Hepatocyte (in vitro differentiated cells): ENCODE results near the gene KLHL42. TPM values are rescaled to one million over a fixed set of nuclear protein-coding genes. Genes with fewer than 3 reads are reported as not detected.

ENCODE experiments used
- DNase-seq: peaks from one replicate; pipeline ENCODE4 v3.0.0-alpha.2; 2016; ENCODE audit warnings: low spot score
- H2AFZ ChIP-seq: fragments of 200-600 bp; sonication (generic); 2 replicates; pipeline ENCODE4 v1.6.0; 2016; ENCODE audit warnings: antibody characterized with exemption, mild to moderate bottlenecking
- H3K27ac ChIP-seq: fragments of 200-600 bp; sonication (generic); 2 replicates; pipeline ENCODE4 v1.5.1; 2016; ENCODE audit warnings: mild to moderate bottlenecking
- H3K27me3 ChIP-seq: fragments of 200-600 bp; sonication (generic); 2 replicates; pipeline ENCODE4 v1.6.1; 2016
- H3K36me3 ChIP-seq: fragments of 200-600 bp; sonication (generic); replicated peaks from 2 replicates; pipeline ENCODE4 v1.5.1; 2016; ENCODE audit warnings: low read depth; ENCODE audit not compliant: insufficient read depth
- H3K4me1 ChIP-seq: fragments of 200-600 bp; sonication (generic); 2 replicates; pipeline ENCODE4 v1.5.1; 2016; ENCODE audit warnings: mild to moderate bottlenecking, moderate library complexity; ENCODE audit not compliant: insufficient read depth
- H3K4me2 ChIP-seq: fragments of 200-600 bp; sonication (generic); 2 replicates; pipeline ENCODE4 v1.6.0; 2016
- H3K4me3 ChIP-seq: fragments of 200-600 bp; sonication (generic); 2 replicates; pipeline ENCODE4 v1.5.1; 2016; ENCODE audit warnings: mild to moderate bottlenecking
- H3K79me2 ChIP-seq: fragments of 200-600 bp; sonication (generic); 2 replicates; pipeline ENCODE4 v1.6.0; 2017; ENCODE audit warnings: mild to moderate bottlenecking
- H3K9me2 ChIP-seq: fragments of 200-600 bp; sonication (generic); replicated peaks from 2 replicates; pipeline ENCODE4 v1.6.0; 2017; ENCODE audit warnings: mild to moderate bottlenecking; ENCODE audit not compliant: insufficient read depth
- H3K9me3 ChIP-seq: fragments of 200-600 bp; sonication (generic); 2 replicates; pipeline ENCODE4 v1.5.1; 2016; ENCODE audit warnings: low read depth, mild to moderate bottlenecking
- H4K20me1 ChIP-seq: fragments of 200-600 bp; sonication (generic); 2 replicates; pipeline ENCODE4 v1.6.0; 2016; ENCODE audit warnings: mild to moderate bottlenecking; ENCODE audit not compliant: insufficient read depth, poor library complexity, severe bottlenecking
- EZH2 ChIP-seq: fragments of 200-600 bp; sonication (generic); IDR thresholded peaks from 2 replicates; pipeline ENCODE4 v1.6.1; 2016; ENCODE audit warnings: antibody characterized with exemption, mild to moderate bottlenecking, borderline replicate concordance
- EZH2phosphoT487 ChIP-seq: fragments of 200-600 bp; sonication (generic); IDR thresholded peaks from one replicate; pipeline ENCODE4 v1.6.1; 2018; ENCODE audit warnings: antibody characterized with exemption, mild to moderate bottlenecking, low read depth, moderate library complexity; ENCODE audit not compliant: unreplicated experiment, severe bottlenecking
- WGBS: methylation state at CpG from one replicate; pipeline ENCODE4 v1.1.6; 2016; ENCODE audit warnings: low lambda C conversion rate; ENCODE audit errors: missing lambda C conversion rate; 5-methylcytosine and 5-hydroxymethylcytosine counted together
- polyA plus RNA-seq: library from polyadenylated mRNA; unstranded; fragments of >200 nt; fragmentation: Nextera tagmentation; extraction: Ambion mirVana; gene quantifications from 2 replicates; pipeline ENCODE4 v1.2.1, GENCODE V29; 2016
- total RNA-seq: library from RNA; depleted of rRNA; stranded (reverse); fragments of >200 nt; gene quantifications from 2 replicates; pipeline ENCODE4 v1.2.3, GENCODE V29; 2014
- TF ChIP-seq, protein P1 (sequence below): fragments of 200-600 bp; sonication (generic); IDR thresholded peaks from 2 replicates; pipeline ENCODE4 v1.5.1; 2016; ENCODE audit warnings: antibody characterized with exemption, mild to moderate bottlenecking; ENCODE audit not compliant: poor library complexity

Gene KLHL42
- total and polyA plus RNA-seq, 2 experiments from 2014 or later, result 13.5 to 14.4 TPM

DNA sequence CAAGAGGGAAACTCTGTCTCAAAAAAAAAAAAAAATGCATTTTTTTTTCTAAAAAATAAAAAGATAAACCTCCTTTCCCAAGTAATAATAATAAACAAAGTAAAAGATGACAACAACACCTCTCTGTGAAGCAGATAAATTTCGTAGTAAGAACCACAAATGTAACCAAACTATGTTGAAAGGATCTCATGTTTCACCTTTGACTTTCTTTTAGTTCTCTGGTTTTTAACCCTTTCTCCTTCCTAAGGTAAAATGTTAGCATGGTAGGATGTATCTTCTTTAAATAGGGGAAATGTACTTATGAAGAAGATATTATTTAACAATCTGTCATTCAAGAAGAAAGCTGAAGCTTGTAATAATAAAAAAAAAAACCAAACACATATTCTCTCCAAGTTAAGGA lies 1.8 kb upstream of the KLHL42 start:
- Histone ChIP-seq H2AFZ (no peak overlapping the region), H3K9me2 (no peaks in the 10 kb centered on the region), H3K9me3 (no peaks in the 10 kb centered on the region), H4K20me1 (no peaks in the 10 kb centered on the region), H3K4me2 (no peak overlapping the region), H3K27me3 (no peaks in the 10 kb centered on the region), H3K79me2 (peaks cover 27% of the 10 kb centered on the region), H3K27ac (no peak overlapping the region), H3K36me3 (no peaks in the 10 kb centered on the region), H3K4me3 (no peak overlapping the region), H3K4me1 (peaks cover 16% of the 10 kb centered on the region)
- DNase-seq, result no peak
- no peak for TF ChIP-seq EZH2
- TF ChIP-seq, protein P1, sequence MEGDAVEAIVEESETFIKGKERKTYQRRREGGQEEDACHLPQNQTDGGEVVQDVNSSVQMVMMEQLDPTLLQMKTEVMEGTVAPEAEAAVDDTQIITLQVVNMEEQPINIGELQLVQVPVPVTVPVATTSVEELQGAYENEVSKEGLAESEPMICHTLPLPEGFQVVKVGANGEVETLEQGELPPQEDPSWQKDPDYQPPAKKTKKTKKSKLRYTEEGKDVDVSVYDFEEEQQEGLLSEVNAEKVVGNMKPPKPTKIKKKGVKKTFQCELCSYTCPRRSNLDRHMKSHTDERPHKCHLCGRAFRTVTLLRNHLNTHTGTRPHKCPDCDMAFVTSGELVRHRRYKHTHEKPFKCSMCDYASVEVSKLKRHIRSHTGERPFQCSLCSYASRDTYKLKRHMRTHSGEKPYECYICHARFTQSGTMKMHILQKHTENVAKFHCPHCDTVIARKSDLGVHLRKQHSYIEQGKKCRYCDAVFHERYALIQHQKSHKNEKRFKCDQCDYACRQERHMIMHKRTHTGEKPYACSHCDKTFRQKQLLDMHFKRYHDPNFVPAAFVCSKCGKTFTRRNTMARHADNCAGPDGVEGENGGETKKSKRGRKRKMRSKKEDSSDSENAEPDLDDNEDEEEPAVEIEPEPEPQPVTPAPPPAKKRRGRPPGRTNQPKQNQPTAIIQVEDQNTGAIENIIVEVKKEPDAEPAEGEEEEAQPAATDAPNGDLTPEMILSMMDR, result no peak
- no peak for TF ChIP-seq EZH2phosphoT487
- 34% methylated on average over 1 of the region's 1 CpG for WGBS

DNA sequence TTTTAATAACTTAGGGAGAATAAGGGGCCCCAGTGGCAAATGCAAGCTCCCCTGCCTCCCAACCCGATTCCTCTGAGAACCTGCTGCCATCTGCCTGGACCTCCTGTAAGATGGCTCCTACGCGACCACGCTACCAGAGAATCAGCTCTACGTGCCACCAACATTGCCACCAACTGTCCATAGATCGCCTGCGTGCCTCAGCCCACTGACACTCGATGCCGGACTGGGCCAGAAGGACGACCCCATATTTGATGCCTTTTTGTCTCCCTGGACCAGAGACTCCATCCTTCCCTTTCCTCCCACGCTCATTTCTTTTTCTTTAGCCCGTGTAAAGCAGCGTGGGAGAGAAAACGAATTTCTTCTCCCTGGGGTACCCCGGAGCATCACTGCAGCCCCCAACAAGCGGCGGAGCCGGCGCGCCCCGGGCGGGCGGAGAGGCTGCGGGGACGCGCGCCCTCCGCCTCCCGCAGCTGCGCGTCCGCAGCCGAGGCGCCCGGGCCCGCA lies 565 bp upstream of the KLHL42 start:
- Histone ChIP-seq H3K4me3 (peak overlapping the region; percentile 93), H3K27ac (peak overlapping the region; percentile 99), H3K27me3 (no peaks in the 10 kb centered on the region), H3K4me2 (peak overlapping the region; percentile 99), H3K9me3 (no peaks in the 10 kb centered on the region), H2AFZ (peak overlapping the region; percentile 99), H3K36me3 (no peaks in the 10 kb centered on the region), H3K4me1 (peaks cover 16% of the 10 kb centered on the region), H3K9me2 (no peaks in the 10 kb centered on the region), H4K20me1 (no peaks in the 10 kb centered on the region), H3K79me2 (peaks cover 40% of the 10 kb centered on the region)
- TF ChIP-seq, protein P1, result no peak
- TF ChIP-seq EZH2 (no peak), EZH2phosphoT487 (no peak)
- peak; percentile 25 for DNase-seq
- 5% methylated on average over 31 of the region's 36 CpGs for WGBS

DNA sequence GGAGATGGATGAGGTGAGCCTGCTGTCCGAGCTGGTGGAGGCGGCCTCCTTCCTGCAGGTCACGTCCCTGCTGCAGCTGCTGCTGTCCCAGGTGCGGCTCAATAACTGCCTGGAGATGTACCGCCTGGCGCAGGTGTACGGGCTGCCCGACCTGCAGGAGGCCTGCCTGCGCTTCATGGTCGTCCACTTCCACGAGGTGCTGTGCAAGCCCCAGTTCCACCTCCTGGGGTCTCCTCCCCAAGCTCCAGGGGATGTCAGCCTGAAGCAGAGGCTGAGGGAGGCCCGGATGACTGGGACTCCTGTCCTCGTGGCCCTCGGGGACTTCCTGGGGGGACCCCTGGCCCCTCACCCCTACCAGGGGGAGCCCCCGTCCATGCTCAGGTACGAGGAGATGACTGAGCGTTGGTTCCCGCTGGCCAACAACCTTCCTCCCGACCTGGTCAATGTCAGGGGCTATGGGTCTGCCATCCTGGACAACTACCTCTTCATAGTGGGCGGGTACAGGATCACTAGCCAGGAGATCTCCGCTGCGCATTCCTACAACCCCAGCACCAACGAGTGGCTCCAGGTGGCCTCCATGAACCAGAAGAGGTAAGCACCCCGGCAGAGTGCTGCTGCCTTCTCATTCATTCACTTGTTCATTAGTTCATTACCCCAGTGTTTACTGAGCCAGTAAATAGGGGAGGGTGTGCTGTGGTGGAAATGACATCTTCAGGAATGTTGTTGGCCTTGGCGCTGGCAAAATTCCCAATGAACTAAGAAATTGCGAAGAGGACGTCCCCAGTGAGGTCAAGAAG lies 777 bp downstream of the KLHL42 start:
- Histone ChIP-seq H3K27me3 (no peaks in the 10 kb centered on the region), H3K27ac (peak overlapping the region; percentile 99), H3K4me1 (peaks cover 16% of the 10 kb centered on the region), H3K36me3 (no peaks in the 10 kb centered on the region), H2AFZ (peak overlapping the region; percentile 99), H3K4me2 (peak overlapping the region; percentile 99), H3K4me3 (peak overlapping the region; percentile 93), H3K79me2 (peaks cover 53% of the 10 kb centered on the region), H4K20me1 (peaks cover 3% of the 10 kb centered on the region), H3K9me3 (no peaks in the 10 kb centered on the region), H3K9me2 (no peaks in the 10 kb centered on the region)
- TF ChIP-seq EZH2 (no peak), EZH2phosphoT487 (no peak)
- TF ChIP-seq, protein P1, result no peak
- peak; percentile 13 for DNase-seq
- 16% methylated on average over 22 of the region's 27 CpGs for WGBS
